A673 (cell line): ENCODE measurements around the gene ATP2A2. TPM values are rescaled to one million over a fixed set of nuclear protein-coding genes. Genes with fewer than 3 reads are reported as not detected.
A peak's percentile ranks its signal among the peaks of the same experiment; 100 is the strongest.

Experiments used
- BruUV-seq: library from RNA; stranded (reverse); fragments of 400-500 nt; replicated peaks from 2 replicates; lab custom pipeline; 2021; lab: Mats Ljungman, UMichigan
- CTCF ChIA-PET: fragments of 300-600 bp; sonication (Branson Sonifier 250); formaldehyde crosslinking; loops from one replicate; lab custom pipeline; 2022; ENCODE audit warnings: antibody characterized with exemption; lab: Charles Lee
- POLR2A ChIA-PET: fragments of 300-600 bp; sonication (Branson Sonifier 250); formaldehyde crosslinking; loops from one replicate; lab custom pipeline; 2022; ENCODE audit warnings: antibody characterized with exemption; ENCODE audit not compliant: low non-redundant PET; lab: Charles Lee
- DNase-seq: peaks from one replicate; pipeline ENCODE4 v3.0.0-alpha.2; 2015; ENCODE audit warnings: low spot score
- H3K27ac ChIP-seq: fragments of 200-600 bp; sonication (generic); 2 replicates; pipeline ENCODE4 v1.5.1; 2016; ENCODE audit warnings: mixed run types, low read depth, mild to moderate bottlenecking, mixed read lengths, antibody characterized with exemption, low read length; ENCODE audit not compliant: poor library complexity, severe bottlenecking
- H3K27me3 ChIP-seq: fragments of 200-600 bp; sonication (generic); replicated peaks from 2 replicates; pipeline ENCODE4 v1.6.1; 2017; ENCODE audit warnings: mixed run types, low read depth, mild to moderate bottlenecking, mixed read lengths, antibody characterized with exemption, low read length; ENCODE audit not compliant: insufficient read depth, poor library complexity
- H3K36me3 ChIP-seq: fragments of 200-600 bp; sonication (generic); 2 replicates; pipeline ENCODE4 v1.6.1; 2016; ENCODE audit warnings: mixed run types, mild to moderate bottlenecking, mixed read lengths, antibody characterized with exemption, low read length; ENCODE audit not compliant: insufficient read depth, poor library complexity, severe bottlenecking
- H3K4me1 ChIP-seq: fragments of 200-600 bp; sonication (generic); 2 replicates; pipeline ENCODE4 v1.6.1; 2017; ENCODE audit warnings: mixed run types, mild to moderate bottlenecking, mixed read lengths, antibody characterized with exemption, low read length; ENCODE audit not compliant: insufficient read depth, poor library complexity, severe bottlenecking
- H3K4me3 ChIP-seq: fragments of 200-600 bp; sonication (generic); 2 replicates; pipeline ENCODE4 v1.5.1; 2016; ENCODE audit warnings: low read depth, mixed run types, mild to moderate bottlenecking, mixed read lengths, low read length; ENCODE audit not compliant: poor library complexity, severe bottlenecking
- H3K9me3 ChIP-seq: fragments of 200-600 bp; sonication (generic); 2 replicates; pipeline ENCODE4 v1.6.1; 2016; ENCODE audit warnings: mixed run types, low read depth, mild to moderate bottlenecking, mixed read lengths, antibody characterized with exemption, low read length; ENCODE audit not compliant: poor library complexity, severe bottlenecking
- CTCF ChIP-seq: fragments of 300-800, 200-600 bp; sonication (generic); conservative IDR thresholded peaks from 2 replicates; pipeline ENCODE4 v1.5.1; 2017; ENCODE audit warnings: low read depth, mild to moderate bottlenecking, antibody characterized with exemption, low read length, moderate library complexity, mixed read lengths
- EZH2 ChIP-seq: fragments of 200-600 bp; sonication (generic); IDR thresholded peaks from 2 replicates; pipeline ENCODE4 v1.6.1; 2017; ENCODE audit warnings: borderline replicate concordance, low read depth, mild to moderate bottlenecking, mixed read lengths, antibody characterized with exemption, low read length; ENCODE audit not compliant: poor library complexity, severe bottlenecking
- intact Hi-C: fragments of 100-400 bp; cut with micrococcal nuclease; formaldehyde crosslinking; loops from one replicate; pipeline ENCODE4 v1.10.0; 2022; ENCODE audit not compliant: unreplicated experiment
- total RNA-seq: library from RNA; stranded (reverse); gene quantifications from 2 replicates; pipeline ENCODE4 v1.2.3, GENCODE V29; 2021

Gene ATP2A2
- total RNA-seq, 1 experiment from 2014 or later = 333 TPM

GRCh38 chr12:110379197-110379596, 98.2 kb downstream of the ATP2A2 start:
- no peak for TF ChIP-seq CTCF
- TF ChIP-seq EZH2 = no peak
- no peak for DNase-seq
- Histone ChIP-seq H3K4me3 (no peak overlapping the region), H3K4me1 (no peaks in the 10 kb centered on the region), H3K27me3 (no peaks in the 10 kb centered on the region), H3K36me3 (peaks cover 84% of the 10 kb centered on the region), H3K27ac (no peak overlapping the region), H3K9me3 (no peaks in the 10 kb centered on the region)
- no TSS peak for BruUV-seq
- ChIA-PET CTCF (no interaction called here), POLR2A (no interaction called here)
- intact Hi-C loops = no loop called here

- CTCF ChIA-PET = no interaction called here
- DNase-seq = no peak
- H3K27me3 ChIP-seq = no peaks in the 10 kb centered on the region
- no peak overlapping the region for H3K4me3 ChIP-seq
- H3K27ac ChIP-seq = peak overlapping the region; percentile 4
- H3K36me3 ChIP-seq = peaks cover 80% of the 10 kb centered on the region
- BruUV-seq = no TSS peak
- no peaks in the 10 kb centered on the region for H3K9me3 ChIP-seq
- H3K4me1 ChIP-seq = no peaks in the 10 kb centered on the region
- intact Hi-C loops = no loop called here
- TF ChIP-seq CTCF = no peak
- TF ChIP-seq EZH2 = no peak
- POLR2A ChIA-PET = no interaction called here
Measured at GRCh38 chr12:110379631-110380030, 98.6 kb downstream of the ATP2A2 start.

- H3K36me3 ChIP-seq = peaks cover 80% of the 10 kb centered on the region
- CTCF ChIA-PET = no interaction called here
- TF ChIP-seq EZH2 (no peak), CTCF (no peak)
- no peaks in the 10 kb centered on the region for H3K9me3 ChIP-seq
- no TSS peak for BruUV-seq
- intact Hi-C loops = no loop called here
- DNase-seq = no peak
- POLR2A ChIA-PET = no interaction called here
- H3K4me1 ChIP-seq = no peaks in the 10 kb centered on the region
- H3K4me3 ChIP-seq = no peak overlapping the region
- no peaks in the 10 kb centered on the region for H3K27me3 ChIP-seq
- no peak overlapping the region for H3K27ac ChIP-seq
Measured at GRCh38 chr12:110382683-110383082, 101.6 kb downstream of the ATP2A2 start.

Other genes starting within 250 kb of the ATP2A2 start
- 14.5 and 15.8 TPM in 2 replicates for gene C12orf76, start 232.7 kb upstream of the ATP2A2 start, total RNA-seq
- 32.9 and 37.3 TPM in 2 replicates for gene IFT81, start 156.9 kb upstream of the ATP2A2 start, total RNA-seq
- 141 and 144 TPM in 2 replicates for gene ANAPC7, start 122.5 kb downstream of the ATP2A2 start, total RNA-seq
- 234 and 235 TPM in 2 replicates for gene ARPC3, start 169.1 kb downstream of the ATP2A2 start, total RNA-seq
- 51.4 and 52.7 TPM in 2 replicates for gene GPN3, start 187.0 kb downstream of the ATP2A2 start, total RNA-seq
- gene FAM216A, start 187.6 kb downstream of the ATP2A2 start, total RNA-seq = 14.0 and 17.5 TPM in 2 replicates
- gene VPS29, start 220.9 kb downstream of the ATP2A2 start, total RNA-seq = 147 and 150 TPM in 2 replicates
- 0.28 TPM in 1 of 2 replicates, not detected in the other for gene RAD9B, start 221.1 kb downstream of the ATP2A2 start, total RNA-seq